ENCODE results near the gene ATP2A2.

ATP2A2 gene

DNA sequence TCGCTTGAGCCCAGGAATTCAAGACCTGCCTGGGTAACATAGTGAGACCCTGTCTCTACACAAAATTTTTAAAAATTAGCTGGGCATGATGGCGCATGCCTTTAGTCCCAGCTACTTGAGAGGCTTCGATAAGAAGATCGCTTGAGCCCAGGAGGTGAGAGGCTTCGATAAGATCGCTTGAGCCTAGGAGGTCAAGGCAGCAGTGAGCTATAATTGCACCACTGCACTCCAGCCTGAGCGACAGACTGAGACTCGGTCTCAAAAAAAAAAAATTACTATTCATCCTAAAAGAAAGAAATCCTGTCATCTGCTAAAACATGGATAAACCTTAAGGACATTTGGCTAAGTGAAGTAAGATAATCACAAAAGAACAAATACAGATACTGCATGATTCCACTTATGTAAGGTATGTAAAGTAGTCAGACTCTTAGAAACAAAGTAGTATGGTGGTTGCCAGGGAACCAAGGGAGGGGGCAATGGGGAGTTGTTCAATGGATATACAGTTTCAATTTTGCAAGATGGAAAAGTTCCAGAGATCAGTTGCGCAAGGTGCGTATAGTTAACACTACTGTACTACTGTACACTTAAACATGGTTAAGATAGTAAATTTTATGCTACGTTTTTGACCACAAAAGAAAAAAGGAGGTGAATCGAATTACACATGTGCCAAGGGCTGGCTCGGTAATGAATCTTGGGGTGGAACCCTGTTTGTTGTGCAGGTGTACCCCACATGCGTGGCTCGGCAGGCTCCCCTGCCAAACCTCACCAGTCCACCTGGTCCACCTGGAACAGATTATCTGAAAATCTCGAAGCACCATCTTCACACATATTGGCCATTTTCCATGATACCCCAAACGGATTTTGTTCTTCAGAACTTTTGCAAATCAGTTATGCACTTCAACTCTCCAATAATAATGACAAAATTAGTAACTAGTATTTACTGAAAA is 18.3 kb upstream of the ATP2A2 start:
- no peak for DNase-seq (ENCODE audit: low spot score)

- no peak for DNase-seq (ENCODE audit: low spot score)
Measured at GRCh38 chr12:110266381-110266960, 14.6 kb upstream of the ATP2A2 start.

DNA sequence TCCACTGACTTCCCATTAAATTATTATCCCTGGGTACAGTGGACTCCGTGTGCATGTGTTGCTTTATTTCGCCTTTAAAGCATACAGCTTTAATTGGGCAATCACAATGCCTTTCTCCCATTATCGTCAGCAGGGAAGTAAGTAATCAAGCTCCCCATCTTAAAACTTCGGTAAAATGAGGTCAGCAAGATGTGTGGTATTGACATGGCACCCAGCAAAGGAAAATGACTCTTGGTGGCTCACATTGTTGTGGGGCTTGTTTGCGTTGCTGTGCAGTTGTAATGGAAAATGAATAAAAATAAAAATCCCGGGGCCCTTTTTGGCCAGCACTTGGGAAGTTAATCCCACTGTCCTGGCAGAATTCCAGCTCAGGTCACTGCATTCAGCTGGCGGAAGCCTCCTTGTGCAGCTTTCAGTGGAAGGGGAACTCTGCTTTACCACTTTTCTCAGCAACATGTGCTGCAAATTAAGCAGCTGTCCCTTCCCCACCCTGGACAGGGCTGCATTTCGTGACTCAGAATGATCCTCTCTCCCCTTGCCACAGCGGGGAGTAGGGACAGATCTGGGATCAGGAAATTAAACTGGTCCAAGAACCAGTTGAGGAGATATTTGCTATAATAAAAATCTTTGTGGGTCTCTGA is 13.9 kb upstream of the ATP2A2 start:
- DNase-seq (ENCODE audit: low spot score): no peak

DNA sequence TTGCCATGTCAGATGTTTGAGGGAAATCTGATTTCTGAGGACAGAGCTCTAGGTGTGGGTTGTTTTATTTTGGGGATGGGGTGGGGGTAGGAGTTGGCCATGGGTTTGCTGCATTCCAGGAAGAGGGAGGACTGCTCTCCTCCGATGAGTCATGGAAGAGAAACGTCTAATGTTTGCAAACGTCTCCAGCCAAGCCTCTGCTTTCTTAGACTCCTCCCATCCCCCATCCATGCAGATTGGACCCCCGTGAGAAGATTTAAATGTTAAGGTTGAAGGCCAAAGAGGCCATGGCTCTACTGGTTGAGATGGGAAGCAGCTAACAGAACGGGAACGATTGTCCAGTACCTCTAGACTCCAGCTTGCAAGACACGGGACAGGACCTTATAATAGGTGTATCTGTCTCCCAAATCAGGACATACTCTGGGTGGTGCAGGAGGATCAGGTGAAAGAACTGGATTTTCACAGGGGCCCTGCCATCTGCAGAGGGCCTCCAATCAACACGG is 11.4 kb upstream of the ATP2A2 start:
- DNase-seq (ENCODE audit: low spot score): no peak

DNA sequence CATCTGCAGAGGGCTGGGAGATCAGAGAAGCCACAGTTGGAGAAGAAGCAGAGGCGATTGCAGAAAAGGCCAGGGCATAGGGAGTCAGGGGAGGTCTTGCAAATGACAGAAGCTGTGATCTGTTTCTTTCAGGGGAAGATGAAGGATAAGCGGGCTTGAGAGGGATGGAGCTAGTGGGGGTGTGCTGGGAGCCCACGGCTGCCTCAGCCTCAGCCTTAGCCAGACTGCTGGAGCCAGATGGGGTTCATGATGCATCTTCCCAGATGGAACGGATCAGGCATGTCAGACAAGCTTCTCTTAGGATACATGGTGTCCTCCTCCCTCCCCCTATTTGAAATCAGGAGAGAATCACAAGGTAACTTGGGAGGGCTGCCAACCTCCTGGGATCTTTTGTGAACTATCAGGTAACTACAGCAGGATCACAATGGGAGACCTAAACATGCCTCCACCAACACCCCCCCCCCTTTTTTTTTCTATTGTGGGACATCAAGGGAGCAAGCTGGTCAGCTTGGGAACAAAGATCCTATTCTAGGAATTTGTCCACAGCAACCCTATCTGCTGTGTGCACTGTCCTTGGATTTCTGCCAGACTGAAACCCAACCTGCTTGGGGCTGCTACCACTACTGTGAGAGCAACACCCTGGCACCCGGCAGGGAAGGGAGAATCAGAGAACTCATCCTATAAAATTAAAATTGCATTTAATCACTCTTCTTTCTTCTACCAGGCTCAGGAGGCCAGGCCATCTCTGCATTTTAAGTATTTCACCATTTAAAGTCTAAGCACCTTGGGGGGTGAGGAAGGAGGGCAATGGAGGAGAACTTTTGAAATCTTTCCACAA is 10.7 kb upstream of the ATP2A2 start:
- no peak for DNase-seq (ENCODE audit: low spot score)

DNA sequence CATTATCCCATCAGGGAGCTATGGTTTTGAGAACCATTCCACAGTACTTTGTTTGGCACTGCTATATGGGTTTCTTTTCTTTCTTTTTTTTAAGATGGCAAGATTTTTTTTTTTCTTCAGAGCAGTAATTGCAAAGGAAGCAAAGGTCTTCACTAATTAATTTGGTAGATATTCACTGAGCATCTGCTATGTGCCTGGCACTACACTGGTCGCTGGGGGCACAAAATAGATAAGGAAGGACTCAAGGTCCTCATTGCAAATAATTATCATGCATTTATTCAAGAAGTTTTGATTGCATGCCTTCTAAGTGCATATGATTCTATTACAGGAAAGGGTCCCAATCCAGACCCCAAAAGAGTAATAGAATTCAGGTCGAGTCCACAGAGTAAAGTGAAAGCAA is 10.0 kb upstream of the ATP2A2 start:
- no peak for DNase-seq (ENCODE audit: low spot score)

DNA sequence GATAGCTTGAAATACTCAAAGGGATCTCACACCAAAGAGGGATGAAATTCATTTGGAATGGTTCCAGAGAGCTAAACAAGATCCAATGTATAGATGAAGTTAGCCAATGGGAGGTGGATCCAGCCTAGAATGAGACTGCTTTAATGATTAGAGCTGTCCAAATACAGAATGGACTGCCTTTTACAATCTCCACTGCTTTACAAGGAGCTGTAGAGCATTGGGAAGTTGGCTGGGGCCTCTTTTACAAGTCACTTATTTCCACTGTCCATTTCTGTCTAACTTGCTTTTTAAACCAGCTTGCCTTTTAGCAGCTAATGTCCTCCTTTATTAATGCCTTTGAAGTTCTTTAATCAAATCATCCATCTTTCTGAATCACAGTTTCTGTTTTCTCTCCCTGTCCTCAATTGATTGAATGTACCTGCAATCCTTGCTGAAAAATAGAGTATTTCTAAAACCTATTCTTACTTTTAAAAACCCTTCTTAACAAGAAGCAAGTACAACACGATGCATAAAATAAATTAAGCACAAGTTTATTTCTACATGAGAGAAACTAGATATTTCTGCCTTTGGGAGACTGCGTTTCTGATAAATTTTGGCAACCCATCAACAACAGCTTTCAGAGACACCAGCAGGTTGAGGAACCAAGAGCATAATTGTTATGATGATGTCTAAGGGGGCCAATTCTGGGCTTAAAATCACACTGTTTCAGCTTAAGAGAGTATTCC is 3.4 kb upstream of the ATP2A2 start:
- no peak for DNase-seq (ENCODE audit: low spot score)

DNA sequence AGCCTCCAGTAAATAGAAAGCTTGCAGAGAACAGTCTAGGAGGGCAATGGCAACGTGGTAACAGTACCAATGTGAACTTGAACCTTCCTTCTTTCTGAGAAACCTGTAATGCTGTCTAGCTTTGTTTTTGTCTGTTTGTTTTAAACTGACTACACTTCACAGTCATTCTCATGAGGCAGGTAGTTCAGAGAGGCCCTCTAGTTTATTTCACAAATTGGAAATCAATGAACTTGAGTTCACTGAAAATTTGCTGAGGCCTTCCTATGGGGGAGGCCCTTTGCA is 2.9 kb upstream of the ATP2A2 start:
- DNase-seq (ENCODE audit: low spot score): no peak

GRCh38 chr12:110279566-110280375 is 1.3 kb upstream of the ATP2A2 start:
- no peak for DNase-seq (ENCODE audit: low spot score)

- peak; percentile 79 for DNase-seq (ENCODE audit: low spot score)
Measured at GRCh38 chr12:110280392-110280778, 662 bp upstream of the ATP2A2 start.

- peak; percentile 78 for DNase-seq (ENCODE audit: low spot score)
Measured at GRCh38 chr12:110281549-110282299, 677 bp downstream of the ATP2A2 start.

DNA sequence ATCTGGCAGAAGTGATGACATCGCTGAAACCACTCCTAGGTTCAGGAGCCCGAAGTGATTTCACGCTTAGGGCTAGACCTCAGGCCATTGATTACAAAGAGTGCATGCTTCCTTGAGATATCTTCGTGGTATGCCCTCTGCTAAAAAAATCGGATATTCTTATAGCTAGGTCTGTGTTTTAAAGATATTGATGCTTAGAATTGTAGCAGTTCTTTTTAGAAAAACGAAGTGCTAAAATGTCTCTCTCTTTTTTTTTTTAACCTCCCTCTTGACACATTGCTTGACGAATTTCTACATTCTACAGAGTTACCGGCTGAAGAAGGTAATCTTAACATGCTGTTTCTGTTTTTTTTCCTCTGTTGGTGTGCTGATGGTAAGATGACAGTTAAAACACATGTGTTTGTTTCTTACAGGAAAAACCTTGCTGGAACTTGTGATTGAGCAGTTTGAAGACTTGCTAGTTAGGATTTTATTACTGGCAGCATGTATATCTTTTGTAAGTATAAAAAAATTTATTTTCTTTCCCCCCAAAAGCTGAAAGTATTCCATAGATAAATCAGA is 1.3 kb downstream of the ATP2A2 start:
- no peak for DNase-seq (ENCODE audit: low spot score)

- no peak for DNase-seq (ENCODE audit: low spot score)
Measured at GRCh38 chr12:110282956-110283817, 2.1 kb downstream of the ATP2A2 start.

GRCh38 chr12:110284597-110284996 is 3.5 kb downstream of the ATP2A2 start:
- no peak for DNase-seq (ENCODE audit: low spot score)

DNA sequence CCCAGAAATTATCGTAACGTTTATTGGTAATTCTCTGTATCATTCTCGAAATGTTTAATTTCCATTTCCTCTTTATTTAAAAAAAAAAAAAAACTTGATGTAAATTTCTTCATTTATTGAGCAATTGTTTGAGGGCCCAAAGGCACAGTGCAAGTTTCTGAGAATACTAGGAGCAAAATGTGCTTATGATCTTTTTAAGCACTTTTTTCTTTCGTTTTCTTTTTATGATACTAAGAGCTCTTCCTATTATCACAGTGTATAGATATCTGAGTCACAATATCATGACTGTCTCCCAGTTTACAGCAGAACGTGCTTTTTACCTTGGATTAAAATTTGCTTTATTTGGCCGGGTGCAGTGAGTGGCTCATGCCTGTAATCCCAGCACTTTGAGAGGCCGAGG is 5.6 kb downstream of the ATP2A2 start:
- DNase-seq (ENCODE audit: low spot score): no peak

DNA sequence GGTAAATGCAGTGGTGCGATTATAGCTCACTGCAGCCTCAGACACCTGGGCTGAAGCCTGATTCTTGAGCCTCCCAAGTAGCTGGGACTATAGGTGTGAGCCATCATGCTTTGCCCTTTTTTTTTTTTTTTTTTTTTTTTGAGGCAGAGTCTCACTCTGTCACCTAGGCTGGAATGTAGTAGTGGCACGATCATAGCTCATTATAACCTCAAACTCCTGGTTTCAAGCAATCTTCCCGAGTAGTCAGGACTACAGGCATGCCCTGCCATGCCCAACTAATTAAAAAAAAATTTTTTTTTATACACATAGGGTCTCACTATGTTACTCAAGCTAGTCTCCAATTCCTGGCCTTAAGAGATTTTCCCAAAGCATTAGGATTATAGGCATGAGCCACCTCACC is 6.9 kb downstream of the ATP2A2 start:
- no peak for DNase-seq (ENCODE audit: low spot score)

DNA sequence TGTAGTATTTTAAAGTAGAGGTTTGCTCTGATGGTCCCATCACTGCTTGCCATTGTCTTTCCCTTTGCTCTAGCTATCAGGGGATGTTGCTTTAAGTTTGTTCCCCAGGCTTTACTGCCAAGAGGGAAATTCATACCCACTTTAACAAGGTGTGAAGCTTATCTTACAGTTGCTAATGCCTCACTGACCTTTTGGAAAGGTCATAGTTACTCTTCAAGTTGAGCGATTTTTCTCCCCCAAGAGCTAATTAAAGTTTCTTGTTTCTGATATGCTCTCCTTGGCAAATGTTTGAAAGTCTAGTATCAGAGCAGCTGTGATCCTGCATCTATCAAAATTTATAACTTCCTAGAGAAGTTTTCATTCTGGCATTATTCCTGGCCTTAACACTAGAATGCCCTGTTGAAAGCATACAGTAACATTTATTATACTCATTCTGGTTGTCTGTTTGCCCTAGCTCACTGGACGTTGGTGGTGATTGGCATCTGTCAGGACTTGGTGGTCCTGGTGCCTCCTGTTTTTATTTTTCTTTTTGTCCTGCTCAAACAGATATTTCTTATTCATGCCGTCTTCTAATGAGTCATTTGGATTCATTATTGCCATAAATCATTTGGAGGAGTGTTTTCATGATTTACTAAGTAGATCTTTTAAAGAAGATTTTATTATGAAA is 8.1 kb downstream of the ATP2A2 start:
- DNase-seq (ENCODE audit: low spot score): no peak

DNA sequence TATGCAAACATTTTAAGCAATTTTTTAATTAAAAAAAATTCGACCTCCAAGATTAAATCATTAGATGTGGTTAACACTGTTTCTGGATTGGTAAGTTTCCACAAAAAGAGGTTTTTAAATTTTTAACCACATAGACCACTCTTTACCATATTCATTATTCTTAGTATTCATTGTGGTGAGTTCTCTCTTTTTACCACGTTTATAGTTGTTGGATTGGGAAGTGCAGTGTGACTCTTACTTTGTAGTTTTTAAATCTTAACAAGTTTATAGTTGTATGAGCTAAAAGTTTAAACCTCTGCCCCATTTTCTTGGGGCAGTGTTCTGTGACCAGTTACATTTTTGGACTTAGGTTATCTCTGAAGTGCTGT is 8.6 kb downstream of the ATP2A2 start:
- DNase-seq (ENCODE audit: low spot score): no peak
